HG03565 (cell line): ENCODE measurements around the gene PRKCZ.

ENCODE experiments used
- ATAC-seq: cut with Tn5 transposase; IDR thresholded peaks from one replicate; pipeline ENCODE4 v1.9.1; 2021; ENCODE audit warnings: mild to moderate bottlenecking, moderate library complexity; ENCODE audit not compliant: unreplicated experiment

The PRKCZ gene

DNA sequence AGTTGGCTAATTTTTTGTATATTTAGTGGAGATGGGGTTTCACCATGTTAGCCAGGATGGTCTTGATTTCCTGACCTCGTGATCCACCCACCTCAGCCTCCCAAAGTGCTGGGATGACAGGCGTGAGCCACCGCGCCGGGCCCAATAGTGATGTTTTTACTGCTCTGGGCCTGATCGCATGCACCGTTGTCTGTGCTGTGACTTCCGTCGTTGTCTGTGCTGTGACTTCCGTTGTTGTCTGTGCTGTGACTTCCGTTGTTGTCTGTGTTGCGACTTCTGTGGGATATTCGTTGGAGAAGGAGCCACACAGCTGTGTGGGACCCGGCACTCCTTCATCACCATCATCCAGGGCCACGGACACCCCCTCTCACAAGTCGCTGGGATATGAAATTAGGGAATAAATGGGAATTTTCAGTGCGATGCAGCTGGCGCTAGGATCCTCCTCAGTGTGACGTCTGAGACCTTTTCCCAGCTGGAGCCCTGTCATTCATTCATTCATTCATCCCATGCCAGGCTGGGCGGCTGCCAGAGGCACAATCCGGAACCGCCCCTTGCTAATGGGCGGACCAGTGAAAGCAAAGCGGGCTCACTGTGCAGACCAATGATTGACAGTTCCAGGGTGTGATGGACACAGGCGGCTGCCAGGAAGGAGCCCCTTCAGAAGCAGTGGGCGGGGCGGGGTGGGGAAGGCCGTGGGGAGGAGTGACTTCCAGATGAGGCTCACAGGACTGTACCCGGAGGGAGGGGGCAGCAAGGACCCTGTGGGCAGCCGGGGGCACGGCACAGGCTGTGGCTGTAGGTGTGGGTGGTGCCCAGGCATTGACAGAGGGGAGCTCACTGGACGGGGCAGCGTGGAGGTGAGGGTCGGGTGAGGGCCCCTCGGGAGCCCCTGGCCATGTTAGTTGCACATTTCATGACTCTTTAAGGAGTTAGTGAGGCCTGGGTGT, 48.9 kb downstream of the PRKCZ start:
- ATAC-seq = no peak

DNA sequence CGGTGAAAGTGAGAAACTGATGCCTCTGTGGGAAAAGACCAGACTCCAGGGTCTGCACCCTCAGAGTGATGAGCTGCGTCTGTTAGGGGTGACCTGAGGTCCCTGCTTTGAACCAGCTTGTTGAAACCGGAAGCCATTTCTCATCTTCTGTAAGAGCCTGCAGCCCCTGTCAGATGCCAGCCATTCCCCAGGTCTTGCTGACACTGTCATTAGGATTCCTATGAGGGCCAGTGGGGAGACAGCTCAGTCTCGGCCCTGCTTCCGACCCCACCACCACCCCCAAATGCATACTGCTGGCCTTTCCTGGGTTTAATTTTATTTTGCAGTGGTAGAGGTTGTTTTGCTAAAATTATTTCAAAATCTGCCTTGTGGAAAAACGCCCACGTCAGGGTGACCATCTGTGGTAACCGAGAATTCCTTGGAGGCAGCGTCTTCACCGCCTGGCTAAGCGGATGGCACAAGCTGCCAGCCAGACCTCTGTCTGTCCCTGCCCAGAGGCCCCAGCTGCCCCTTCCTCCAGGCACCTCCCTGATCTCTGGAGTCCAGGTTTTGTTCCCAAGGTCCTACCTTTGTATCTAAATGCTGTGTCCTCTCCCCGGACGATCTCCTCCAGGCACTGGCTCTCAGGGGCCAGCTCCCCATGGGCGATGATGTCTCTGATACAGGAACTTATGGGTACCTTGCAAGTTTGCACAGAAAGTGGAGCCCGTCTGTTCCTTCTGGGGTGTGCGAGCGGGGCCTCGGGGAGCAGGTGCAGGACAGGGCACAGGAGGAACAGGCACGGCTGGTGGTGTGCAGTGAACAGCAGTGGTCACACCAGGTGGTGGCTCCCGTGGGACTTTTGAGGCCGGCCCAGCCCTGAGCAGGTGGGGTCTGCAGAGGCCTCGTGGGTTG, 49.9 kb downstream of the PRKCZ start:
- ATAC-seq = no peak

DNA sequence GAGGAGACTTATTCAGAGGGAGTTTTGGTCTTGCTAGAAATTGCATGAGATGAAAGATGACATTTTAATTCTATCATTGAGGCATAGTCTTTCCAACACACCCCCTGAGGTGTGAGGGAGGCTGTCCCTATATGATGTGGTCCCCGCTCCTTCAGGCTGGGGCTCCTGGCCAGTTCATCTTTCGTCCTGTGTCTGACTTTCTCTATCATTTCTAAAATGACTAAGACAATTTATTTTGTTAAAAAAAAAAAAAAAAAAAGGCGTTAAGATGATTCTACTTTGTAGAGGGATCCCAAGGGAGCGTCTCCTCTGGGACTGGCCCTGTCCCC, 50.5 kb downstream of the PRKCZ start:
- no peak for ATAC-seq

DNA sequence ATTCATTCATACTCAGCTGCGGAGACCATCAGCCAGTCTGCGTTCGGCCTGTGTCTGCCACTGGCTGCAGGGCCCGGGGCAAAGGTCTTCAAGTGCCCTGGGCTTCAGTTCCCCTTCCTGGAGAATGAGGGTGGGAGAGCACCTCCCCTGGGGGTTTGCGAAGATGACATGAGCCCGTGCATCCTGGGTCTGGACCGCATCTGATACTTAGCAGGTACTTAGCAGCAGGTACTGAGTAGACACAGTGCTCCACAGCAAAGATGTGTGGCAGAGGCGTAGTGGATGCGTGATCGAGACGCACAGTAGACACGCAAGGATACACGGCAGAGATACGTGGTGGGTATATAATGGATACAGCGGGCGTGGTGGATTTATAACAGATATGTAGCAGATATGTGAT, 51.3 kb downstream of the PRKCZ start:
- no peak for ATAC-seq

DNA sequence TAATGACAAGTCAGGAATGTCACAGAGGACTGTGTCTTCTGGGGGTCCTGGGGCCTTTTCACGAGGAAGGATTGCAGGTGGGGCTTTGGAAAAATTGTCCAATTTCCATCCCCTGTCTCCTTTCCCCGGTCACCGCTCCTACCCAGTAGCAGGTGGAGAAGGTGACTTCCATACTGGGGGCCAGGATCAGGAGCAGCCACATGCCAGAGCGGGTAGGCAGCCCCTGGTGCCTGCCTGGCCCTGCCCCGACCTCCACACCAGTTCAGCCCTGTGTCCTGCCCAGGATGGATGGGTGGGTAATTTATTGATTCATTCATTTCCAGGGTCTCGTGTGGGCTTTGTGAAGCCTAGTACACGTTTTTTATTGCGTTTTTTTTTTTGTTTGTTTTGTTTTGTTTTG, 51.7 kb downstream of the PRKCZ start:
- no peak for ATAC-seq

DNA sequence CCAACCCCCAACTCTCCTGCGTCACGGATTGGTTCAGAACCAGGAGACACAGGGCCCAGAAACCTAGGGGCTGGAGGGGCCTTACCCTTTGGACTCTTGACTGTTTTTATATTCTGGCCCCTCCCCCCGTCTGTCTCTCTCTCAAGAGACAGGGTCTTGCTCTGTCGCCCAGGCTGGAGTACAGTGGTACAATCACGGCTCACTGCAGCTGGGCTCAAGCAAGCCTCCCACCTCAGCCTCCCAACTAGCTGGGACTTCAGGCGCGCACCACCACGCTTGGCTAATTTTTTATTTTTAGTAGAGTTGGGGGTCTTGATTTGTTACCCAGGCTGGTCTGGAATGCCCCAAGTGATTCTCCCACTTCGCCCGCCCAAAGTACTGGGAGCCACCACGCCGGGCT, 52.5 kb downstream of the PRKCZ start:
- ATAC-seq = no peak

DNA sequence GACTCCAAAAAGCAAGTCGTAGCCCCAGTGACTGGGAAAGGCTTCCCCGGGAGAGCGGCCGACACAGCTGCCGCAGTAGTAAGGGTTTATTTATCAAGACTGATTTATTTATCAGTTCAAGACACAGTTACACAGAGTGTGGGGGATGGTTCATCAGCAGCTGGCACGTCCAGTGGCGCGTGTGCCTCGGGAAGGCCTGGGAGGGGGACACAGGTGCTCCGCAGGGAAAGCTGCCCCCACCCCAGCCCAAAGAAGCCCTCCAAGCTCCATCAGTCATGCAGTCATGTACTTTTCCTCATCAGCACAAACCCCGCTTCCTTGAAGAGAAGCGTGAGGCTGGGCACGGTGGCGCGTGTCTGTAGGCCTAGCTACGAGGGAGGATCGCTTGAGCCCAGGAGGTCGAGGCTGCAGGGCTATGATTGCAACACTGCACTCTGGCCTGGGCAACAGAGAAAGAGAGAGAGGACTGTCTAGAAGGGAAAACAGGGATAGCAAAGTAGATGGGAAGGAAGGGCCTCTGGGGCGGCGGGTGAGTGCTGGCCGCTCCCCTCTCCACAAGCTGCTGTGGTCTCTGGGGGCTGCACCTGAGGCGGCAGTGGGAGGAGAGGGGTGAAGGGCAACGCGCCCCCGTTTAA, 53.2 kb downstream of the PRKCZ start:
- no peak for ATAC-seq

DNA sequence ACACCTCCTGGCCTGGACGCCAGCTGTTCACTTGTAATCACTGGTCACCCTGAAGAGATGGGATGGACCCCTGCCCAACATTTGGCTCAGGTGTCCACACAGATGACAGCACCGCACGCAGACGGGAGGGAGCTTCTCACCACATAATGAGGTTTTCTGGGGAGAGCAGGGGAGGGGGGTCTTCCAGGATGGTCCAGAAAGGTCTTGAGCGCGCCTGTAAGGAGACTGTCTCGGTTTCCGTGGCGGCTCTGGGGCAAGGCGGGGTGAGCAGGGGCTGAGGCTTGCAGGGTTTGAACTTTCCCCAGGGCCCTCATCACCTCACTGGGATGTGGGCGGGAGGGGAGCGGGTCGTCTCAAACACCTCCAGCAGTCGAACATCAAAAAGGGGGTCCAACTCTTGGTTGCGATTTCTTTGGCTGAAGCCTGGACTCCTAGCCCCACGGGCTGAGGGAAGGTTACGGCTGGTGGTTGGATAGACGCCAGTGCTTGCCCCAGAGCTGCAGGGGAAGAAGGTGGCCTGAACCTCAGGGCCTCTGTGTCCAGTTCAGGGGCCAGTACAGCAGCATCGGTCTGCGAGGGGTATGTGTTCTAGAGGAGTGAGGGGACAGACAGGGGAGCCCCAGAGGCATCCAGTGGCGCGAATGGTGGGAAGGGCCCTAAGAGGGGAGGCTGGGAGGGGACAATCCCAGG, 53.8 kb downstream of the PRKCZ start:
- ATAC-seq = no peak

DNA sequence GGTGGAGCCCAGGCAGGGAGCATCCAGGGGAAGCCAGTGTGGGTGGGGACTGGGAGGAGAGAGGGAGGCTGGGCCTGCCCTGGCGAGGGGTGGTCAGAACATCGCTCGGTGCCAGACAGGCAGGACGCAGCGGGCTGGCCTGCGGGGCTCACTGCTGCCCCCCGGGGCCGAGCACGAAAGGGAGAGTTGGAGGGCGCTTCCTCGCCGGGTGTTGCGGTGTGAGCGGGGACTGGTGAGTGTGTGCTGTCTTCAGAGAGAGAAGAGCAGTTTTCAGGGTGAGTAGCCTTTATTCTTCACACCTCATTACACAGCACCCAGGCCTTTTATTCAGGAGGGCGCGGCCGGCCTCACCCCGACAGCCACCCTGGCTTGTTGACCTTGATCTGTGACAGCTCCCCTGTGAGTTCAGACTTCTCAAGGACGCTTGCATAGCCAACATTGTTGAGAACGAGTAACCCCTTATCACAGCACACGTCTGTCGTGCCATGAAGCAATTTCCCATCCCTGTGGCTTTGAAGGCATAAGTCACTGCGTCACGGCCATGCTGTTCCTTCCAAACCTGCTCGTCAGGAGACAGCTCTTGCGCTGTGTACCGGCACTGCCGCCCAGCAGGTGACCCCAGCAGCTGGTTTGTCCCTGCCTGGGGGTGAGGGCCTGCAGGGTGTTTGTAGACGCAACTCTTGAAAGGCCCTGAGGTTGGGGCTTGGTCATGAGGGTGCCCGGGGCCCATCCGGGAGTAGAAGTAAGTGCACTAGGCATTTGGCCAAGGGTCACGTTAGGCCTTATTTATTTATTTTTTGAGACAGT, 54.6 kb downstream of the PRKCZ start:
- no peak for ATAC-seq

DNA sequence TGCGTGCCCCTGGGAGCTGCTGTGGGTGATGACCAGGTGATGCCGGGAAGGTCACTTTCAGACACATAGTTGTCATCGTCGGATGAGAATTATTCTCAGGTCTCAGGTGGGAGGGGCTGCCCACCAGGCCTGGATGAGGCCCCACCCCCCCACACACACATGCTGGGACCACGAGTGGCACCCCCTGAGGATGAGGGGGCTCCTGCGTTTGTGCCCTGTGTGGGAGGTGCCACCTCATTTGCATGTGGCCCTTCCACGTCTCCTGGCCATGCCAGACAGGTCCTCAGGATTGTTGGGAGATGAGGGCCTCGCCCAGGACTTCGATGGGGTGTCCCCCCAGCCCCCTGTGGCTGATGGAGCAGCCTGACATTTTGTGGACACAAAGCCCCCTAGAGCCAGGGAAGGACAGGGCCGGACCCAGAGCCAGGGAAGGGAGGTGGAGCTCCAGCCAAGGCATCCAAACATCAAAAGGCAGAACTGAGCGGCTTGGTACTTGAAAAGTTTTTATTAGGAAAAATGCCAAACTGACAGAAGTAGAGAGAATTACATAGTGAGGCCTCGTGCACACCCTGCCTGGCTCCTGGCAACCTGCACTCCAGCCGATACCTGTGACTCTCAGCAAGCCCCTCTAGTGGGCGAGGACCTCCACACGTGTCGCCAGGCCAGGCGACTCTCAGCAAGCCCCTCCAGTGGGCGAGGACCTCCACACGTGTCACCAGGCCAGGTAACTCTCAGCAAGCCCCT, 55.7 kb downstream of the PRKCZ start:
- ATAC-seq = no peak

DNA sequence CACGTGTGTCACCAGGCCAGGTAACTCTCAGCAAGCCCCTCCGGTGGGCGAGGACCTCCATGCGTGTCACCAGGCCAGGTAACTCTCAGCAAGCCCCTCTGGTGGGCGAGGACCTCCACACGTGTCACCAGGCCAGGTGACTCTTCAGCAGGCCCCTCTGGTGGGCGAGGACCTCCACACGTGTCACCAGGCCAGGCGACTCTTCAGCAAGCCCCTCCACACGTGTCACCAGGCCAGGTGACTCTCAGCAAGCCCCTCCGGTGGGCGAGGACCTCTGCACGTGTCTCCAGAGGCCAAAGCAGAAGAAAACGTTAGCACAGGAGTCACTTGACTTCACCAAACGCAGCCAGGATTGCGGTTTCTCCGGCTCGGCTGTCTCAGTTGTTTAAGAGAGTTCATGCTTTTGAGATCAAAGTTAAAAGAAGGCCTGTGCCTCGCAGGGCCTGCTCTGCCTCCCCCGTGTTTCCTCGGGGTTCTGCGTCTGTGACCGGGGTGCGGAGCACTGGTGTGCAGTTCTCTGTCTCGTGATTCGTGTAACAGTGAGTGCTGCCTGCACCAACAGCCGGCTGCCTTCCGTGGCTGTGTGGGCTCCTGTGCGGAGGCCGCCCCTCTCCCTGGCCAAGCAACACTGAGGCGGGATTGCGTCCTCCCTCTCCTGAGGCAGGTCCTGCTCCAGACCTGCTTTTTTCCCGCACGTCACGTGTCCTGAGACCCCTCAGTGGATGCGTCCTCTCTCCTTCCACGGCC, 56.6 kb downstream of the PRKCZ start:
- ATAC-seq = no peak

DNA sequence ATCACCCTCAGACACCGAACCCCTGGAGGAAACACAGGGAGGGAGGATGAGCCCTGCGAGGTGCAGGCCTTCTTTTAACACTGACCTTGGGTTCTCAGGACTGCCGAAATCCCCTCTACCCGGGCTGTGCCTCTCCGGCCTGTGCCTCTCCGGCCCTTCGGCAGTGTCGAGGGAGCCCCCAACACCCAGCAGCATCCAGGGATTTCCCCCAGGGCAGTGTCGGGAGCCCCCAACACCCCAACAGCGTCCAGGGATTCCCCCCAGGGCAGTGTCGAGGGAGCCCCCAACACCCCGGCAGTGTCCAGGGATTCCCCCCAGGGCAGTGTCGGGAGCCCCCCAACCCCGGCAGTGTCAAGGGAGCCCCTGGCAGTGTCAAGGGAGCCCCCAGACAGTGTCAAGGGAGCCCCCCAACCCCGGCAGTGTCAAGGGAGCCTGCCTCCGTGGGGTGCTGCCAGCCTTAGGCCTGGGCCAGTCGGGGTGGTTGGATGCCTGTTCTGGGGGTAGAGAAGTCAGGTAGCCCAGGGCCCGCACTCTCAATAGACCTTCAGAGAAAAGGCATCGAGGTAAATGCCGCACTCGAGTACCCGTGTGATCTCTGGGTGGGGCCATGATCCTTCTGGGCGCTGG, 57.5 kb downstream of the PRKCZ start:
- ATAC-seq = no peak

DNA sequence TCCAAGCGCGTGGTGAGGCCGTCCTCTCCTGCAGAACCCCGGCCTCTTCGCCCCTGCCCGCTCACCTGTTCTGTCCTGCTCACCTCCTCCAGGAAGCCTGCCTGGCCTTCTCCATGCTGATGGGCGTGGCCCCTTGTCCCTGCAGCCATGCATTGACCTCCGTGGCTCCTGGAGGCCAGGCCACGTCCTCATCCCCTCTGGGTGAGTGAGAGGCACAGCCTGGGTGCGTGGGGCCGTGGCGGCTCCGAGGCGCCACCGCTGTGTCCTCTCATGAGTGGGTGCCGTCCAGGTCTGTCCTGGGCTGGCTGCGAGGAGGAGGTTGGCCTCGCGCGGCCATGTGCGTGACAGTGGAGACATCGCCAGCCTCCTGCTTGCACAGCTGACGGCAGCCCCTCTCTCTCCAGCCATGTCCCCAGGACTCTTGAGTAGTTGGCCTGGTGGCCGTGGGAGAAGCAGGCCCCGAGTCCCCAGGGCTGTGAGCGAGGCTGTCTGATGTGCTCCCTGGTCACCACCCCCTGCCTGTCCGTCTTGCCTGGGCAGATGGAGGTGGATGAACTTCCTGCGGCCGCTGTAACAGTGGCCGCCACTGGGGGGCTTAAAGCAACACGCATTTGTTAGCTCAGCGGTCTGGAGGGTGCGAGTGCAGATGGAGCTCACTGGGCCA, 58.1 kb downstream of the PRKCZ start:
- no peak for ATAC-seq

DNA sequence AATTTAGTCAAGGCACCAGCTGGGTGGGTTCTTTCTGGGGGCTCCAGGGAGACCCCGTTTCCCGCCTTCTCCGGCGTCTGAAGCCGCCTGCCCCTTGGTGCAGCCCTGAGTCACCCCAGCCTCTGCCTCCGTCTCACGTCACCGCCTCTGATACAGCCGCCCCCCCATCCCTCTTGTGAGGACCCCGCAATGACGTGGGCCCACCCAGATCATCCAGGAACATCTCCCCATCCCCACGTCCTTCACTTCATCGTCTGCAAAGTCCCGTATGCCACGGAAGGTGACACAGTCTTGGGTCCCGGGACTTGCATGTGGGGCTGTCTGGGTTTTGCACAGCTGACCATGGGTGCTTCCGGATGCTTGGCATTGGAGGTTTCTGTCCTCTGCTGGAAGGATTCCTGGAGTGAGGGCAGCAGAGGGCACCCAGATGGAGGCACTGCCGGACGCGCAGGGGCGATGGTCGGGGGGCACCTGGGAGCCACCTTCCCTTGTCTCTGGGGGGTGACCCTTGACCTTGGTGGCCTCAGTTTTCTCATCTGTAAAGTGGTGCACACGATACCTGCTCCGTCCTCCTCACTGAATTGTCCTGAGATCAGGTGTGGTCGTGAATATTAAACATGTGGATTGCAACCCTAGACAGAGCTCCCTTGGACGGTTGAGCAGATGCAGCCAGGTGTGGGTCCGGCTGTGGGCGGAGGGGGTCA, 58.8 kb downstream of the PRKCZ start:
- ATAC-seq = no peak

DNA sequence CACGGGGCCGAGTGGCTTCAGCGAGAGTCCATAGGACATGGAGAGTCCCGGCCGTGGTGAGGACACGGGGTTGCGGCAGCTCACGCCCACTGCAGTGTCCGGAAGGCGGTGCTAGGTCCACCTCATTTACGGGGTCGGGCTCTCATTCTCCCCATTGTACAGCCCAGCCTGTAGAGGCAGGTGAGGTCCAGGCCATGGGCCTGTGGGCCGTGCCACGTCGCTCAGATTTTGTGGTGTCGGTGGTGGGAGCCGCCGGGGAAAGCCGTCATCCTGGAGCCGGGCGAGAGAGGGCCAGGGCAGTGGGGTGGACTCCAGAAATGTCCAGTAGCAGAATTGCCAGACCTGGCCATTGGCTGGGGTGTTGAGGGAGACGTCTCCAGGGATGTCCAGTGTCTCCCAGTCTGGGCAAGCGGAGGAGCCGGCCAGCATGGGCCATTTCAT, 59.4 kb downstream of the PRKCZ start:
- ATAC-seq = no peak

DNA sequence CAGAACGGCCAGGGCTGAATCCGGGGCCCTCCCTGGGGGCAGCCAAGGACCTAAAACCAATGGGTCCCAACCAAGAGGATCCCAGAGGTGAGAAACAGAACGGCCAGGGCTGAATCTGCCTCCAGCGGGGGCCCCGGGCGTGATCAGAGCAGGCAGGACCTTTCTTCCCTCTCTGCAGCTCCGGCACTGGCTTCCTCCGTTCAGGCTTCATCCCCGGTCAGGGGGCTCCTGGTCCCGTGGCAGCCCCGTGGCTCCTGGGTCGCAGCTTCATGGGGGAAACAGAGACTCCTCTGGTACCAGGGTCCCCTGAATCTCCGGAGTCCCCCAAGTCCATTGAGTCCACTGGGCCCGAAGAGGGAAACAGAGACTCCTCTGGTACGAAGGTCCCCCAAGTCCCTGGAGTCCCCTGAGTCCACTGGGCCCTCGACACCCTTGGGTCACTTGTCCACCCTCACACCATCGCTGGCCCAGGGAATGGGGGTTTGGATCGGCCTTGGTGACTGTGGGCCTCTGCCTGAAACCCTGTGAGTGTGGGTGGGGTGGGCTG, 60.1 kb downstream of the PRKCZ start:
- ATAC-seq = no peak
